ENCODE results near the gene C14orf93.
A peak's percentile ranks its signal among the peaks of the same experiment; 100 is the strongest.
"Not testable (repeated sequence)": the region's sequence is repeated elsewhere in the genome, so short reads cannot be mapped to it uniquely, and the experiment has no call there.

C14orf93 gene

DNA sequence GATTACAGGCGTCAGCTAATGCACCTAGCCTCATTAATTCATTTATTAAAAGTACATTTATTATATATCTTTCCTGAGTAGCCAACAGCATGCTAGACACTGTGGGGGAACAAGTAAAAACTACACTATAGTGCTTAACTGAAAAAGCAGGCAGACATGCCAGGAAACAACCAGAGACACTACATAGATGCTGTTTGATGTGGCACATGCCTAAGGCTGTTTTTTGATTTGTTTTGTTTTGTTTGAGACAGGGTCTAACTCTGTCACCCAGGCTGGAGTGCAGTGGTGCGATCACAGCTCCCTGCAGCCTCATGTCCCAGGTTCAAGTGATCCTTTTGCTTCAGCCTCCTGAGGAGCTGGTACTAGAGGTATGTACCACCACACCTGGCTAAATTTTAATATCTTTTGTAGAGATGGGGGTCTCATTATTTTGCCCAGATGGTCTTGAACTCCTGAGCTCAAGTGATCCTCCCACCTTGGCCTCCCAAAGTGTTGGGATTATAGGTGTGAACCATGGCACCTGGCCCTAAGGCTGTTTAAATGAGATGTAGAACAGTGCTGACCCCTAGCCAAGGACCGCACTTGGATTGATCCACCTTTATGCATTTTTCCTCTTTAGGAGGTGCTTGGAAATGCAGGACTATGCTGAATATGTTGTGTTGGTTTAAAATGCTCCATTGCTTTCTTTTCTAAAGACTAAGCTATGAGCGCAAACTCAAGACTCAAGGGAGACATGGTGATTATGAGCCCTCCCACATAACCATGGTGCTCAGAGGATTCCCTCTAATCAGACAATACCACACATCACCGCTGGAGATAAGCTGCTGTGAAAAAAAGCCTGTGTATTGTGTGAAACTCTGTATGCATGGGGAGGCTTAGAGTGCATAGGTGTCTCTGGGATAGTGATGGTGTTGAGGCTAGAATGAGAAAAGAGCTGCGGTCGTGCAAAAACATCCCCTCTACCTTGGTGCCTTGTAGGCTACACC, 10.5 kb upstream of the C14orf93 start:
- DNase-seq (ENCODE audit: low read depth) = no peak

DNA sequence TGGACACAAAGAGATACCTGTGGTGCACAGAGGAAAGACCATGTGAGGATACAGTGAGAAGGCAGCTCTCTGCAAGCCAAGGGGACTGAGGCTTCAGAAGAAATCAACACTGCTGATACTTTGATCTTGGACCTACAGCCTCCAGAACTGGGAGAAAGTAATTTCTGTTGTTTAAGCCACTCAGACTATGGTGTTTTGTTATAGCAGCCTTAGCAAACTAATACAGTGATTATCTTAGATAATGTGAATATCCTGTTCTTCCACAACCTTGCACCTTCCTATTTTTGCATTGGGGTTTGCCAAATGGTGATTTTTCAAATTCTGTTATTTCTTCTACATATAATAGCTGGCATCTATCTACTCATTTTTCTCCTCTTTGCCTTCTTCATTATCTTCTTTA, 8.2 kb upstream of the C14orf93 start:
- DNase-seq (ENCODE audit: low read depth) = no peak

DNA sequence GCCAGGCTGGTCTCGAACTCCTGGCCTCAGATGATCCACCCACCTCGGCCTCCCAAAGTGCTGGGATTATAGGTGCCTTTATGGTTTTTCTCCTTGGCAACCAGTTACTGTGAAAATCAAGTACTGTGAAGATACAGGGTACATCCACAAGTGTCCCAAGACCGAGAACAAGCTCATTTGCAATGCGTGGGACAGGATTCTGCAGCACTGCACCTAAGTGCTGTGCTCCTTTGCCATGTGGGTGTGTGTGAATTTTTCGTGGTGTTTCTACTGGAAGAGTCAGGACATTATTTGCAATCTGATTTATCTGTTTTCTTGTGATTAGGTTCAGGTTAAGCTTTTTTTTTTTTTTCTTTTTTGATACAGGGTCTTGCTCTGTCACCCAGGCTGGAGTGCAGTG, 7.1 kb upstream of the C14orf93 start:
- DNase-seq (ENCODE audit: low read depth) = no peak

DNA sequence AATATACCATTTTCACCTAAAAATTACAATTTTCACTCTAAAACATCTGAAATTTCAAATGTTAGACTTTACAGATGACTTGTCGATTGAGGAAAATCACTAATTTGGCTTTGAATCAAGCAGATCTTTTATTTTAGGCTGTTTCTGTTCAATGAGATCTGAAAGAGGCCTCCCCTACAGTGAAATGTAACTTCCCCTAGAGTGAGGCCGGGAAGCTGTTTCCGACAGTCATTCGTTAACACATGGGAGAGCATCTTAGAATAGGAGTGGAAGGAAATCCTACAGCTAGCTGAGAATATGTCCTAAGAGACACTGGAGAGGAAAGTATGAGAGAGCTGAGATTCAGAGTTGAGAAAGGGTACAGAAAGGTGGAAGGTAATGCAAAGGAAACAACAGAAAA, 5.7 kb upstream of the C14orf93 start:
- DNase-seq (ENCODE audit: low read depth) = no peak

DNA sequence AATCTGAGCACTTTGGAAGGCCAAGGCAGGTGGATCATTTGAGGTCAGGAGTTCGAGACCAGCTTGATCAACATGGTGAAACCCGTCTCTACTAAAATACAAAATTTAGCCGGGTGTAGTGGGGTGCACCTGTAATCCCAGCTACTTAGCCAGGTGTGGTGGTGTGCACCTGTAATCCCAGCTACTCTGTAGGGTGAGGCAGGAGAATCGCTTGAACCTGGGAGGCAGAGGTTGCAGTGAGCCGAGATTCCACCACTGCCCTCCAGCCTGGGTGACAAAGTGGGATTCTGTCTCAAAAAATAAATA, 3.8 kb upstream of the C14orf93 start:
- DNase-seq (ENCODE audit: low read depth) = not testable (repeated sequence)

DNA sequence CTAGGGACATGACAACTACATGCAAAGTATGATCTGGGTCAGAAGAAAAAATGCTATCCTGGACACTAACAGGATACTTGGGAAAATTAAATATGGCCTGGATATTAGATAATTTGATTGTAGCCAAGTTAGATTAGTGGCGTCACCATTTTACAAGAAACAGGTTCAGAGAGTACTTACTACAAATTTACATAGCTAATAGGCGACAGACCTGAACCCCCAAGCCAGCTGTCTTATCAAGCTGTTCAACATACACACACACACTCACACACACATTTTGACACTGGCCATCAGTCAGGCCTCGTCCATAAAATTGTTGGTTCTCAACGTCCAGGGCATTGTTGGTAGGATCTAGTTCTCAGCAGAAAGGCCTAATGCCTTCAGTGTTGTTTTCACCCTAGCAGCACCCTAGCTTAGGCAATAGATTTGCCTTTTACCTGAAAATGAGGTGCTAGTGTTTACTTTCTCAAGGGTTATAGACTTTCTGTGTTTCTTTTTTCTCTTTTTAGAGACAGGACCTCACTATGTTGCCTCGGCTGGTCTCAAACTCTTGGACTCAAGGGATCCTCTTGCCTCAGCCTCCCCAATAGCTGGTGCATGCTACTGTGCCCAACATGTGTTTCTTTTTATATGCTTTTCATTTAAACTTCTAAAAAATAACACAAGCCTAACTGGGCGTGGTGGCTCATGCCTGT, 3.3 kb upstream of the C14orf93 start:
- no peak for DNase-seq (ENCODE audit: low read depth)

DNA sequence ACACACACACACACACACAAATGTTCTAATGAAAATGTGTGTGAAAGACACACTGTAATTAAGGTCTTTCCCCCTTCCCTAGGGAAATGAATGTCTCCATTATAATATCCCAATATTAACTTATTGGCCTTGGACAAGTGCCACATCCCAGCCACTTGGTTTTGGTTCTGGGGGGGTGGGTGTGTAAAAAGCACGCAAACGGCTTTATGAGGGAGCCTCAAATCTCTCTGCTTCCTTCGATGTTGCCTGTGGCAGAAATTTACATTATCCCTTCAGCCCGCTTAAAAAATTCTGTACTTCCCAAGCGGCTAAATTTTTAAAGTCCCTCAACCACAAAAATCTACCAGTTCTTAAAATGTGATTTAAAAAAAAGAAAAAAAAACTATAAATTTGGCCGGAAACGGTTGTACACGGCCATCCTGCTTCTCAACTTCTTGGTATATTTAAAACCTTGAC, 432 bp downstream of the C14orf93 start:
- DNase-seq (ENCODE audit: low read depth) = no peak

DNA sequence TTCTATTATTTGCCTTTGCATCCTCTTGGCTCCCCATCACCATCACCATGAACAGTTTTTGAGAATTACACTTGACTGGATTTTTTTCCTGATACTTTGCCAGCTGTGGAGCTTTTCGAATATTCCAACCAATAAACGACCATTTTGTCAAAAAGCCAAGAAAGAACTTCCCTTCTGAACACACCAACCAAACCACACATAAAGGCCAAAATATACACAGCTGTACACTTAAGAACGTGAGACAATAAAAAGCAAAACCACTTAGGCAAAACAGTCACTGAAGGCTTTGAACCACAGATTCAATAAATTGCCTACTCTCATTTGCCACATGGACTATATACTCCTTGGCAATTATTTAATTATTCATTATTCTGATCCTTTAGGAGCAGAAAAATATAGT, 1.1 kb downstream of the C14orf93 start:
- no peak for DNase-seq (ENCODE audit: low read depth)

DNA sequence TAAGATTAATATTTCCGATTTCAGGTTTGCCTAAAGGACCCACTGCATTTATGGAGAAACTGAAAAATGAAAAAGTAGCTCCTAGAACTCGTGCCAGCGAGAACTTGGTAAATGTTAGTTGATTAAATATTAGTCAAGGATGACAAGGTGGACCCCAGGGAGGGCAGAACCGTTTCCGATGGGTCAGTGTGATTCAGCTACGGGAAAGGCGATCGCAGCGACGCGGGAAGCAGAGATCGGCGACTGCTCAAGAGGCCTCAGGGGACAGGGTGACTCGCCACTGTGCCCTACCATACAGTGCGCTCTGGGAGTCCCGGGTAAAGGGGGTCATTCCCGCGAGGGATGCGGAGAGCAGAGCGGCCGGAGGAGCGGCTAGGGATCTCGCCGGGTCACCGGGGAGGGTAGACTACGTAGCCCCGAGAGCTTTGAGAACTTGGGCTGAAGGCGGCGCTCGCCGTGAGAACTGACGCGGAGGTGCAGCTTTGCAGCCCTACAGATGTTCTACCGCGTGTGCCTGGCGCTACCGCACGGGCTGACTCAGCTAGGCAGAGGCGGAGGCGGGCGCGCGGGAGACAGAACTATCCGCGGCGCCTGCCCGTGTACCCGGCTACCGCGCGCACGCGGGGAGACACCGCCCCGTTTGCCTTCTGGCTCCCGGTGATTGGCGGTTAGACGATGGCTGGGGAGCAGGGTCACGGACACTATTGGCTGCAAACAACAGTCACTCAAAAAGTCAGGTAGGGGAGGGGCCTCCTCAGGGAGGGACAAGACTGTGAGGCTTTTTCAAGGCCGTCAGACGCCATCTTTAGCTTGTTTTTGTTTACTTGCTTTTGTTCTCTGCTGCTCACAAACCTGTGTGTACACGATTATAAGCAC, 3.2 kb downstream of the C14orf93 start:
- DNase-seq (ENCODE audit: low read depth) = peak; percentile 89

DNA sequence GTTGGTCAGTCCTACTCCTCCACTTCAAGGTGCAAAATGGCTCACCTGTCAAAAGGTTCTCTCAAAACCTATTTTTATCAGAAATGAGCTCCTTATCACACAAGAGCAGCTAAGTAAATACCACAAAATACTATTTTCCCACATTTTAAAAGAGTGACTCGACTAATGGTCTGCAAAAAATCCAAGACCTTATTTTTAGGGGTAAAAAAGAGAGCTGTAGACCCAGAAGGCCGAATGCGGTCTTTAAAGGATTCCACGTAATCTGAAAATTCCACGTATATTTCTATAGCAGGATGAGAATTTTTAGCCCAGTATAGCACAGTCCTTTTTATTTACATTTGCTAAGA, 3.8 kb downstream of the C14orf93 start:
- DNase-seq (ENCODE audit: low read depth) = no peak

DNA sequence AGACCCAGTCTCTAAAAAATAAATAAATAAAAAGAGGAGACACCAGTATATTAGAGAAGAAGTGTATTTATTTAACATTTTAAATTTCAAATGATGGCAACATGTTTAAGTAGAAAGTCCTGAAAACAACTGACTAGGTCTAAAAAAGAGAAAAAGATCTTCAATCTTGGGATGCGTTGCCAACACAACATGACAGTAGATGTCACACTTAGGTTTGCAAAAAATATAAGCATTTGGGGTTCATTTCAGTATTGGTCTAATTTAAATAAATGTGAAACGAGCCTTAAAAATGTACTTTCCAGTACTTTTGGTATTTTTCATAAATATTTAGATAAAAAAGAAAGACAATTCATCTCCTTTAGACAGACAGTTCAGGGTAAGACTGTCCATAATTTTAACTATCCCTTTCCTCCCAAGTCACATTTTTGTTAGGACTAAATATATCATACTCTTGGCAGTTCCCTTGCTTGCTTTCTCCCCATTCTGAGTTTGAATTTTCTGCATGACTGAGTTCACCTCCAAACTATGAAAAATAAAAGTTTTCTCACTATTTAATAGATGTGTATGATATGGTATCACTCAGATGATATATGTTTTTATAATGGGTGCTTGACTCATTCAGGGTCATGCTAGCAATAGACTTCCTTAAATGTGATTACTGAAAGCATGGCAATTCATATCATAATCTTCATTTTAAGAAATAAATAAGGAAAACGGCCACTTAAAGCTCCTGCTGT, 4.3 kb downstream of the C14orf93 start:
- DNase-seq (ENCODE audit: low read depth) = no peak

DNA sequence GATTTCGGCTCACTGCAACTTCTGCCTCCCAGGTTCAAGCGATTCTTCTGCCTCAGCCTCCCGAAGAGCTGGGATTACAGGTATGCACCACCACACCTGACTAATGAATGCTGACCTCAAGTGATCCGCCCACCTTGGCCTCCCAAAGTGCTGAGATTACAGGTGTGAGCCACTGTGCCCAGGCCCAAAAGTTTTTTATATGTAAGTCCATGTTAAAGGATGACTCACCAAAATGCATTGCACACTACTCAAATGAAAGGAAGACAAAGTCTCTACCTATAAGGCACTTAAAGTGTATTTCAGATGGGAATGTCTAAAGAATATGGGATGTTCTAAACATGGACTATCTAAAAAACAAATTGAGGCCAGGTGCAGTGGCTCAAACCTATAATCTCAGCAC, 5.7 kb downstream of the C14orf93 start:
- not testable (repeated sequence) for DNase-seq (ENCODE audit: low read depth)

DNA sequence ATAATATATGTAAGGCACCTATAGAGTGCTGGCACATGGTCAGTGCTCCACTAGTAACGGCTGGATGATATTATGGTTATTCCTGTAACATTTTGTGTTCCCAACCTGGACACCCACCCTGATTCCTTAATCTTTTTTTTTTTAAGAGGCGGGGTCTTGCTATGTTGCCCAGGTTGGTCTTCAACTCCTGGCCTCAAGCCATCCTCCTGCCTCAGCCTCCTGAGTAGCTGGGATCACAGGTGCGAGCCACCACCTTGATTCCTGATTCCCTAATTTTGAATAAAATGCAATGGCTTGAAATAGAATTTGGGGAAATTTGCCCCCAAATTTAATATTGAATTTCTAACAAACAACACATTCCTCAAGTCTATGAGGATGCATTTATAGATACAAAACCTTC, 7.4 kb downstream of the C14orf93 start:
- no peak for DNase-seq (ENCODE audit: low read depth)

DNA sequence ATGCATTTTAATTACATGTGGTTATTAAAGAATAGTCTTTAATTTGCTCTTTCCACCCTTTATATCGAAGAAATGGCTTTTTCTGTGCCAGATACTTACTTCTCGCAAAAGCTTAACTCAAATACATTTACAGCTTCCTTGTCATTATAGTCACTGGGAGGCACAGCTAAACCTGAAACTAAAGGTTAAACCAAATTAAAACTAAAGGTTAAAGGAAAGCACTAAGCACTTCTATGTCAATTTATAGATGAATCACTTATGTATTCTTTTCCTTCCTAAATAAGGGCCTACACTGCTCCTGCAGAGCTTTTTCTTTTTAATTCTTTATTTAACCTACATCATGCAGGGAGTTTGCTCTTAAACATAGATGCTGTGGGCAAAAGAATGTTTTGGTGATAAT, 9.1 kb downstream of the C14orf93 start:
- no peak for DNase-seq (ENCODE audit: low read depth)

DNA sequence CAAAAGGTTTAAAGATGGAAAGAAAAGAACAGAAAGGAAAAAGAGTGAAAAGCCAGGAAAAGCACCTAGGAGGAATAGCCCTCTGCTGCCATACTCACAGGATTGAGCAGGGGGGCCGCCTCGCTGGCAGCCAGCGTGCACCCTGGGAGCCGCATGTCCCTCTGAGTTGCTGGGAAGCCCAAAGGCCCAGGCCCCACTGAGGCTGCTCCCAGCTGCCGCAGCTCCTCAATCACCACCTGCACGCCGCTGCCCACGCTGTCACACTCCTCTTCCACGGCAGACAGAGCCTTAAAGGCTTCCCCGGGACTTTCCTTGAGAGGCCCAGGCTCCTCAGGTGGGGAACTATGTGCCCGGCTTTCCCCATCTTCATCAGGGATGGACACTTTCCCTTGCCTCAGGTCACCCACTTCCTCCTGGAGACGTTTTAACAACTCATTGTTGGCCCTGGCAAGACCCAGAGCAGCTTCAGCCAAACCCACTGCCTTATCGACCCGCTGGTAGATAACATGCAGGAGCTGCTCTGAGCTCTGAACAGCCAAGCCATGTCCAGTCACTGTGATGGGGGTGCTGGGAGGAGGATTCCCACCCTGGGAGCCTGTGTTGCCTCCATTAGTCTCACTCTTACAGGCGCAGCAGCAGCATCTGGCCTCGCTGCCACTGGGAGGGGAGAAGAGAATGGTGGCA, 11.5 kb downstream of the C14orf93 start:
- no peak for DNase-seq (ENCODE audit: low read depth)

DNA sequence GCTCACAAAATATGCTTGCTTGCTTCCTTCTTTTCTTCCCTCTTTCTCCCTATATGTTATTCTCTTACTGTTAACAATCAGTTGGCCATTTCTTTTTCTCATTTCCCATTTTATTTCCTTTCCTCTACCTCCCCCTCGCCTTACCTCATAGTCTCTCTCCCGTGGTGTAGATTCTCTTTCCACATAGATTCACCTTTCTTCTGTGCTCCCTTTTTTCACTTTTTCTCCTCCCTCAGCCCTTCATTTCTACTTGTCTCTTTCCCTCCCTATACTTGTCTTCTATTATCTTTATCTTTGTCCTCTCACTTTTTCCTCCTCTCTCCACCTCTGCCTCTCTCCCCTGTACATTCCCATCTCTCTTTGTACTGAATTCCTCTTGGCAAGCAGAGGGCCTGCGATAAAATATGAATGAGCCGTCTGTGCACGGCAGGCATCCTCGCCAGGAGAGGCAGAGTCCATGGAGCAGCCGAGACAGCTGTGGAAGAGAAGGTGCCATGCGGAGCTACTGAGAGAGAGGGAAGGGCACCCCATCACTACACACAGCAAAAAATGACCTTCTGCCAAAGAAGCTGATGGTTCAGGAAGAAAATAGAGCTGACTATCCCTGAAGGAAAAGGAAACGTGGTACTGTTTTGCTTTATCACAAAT, 12.1 kb downstream of the C14orf93 start:
- DNase-seq (ENCODE audit: low read depth) = no peak

DNA sequence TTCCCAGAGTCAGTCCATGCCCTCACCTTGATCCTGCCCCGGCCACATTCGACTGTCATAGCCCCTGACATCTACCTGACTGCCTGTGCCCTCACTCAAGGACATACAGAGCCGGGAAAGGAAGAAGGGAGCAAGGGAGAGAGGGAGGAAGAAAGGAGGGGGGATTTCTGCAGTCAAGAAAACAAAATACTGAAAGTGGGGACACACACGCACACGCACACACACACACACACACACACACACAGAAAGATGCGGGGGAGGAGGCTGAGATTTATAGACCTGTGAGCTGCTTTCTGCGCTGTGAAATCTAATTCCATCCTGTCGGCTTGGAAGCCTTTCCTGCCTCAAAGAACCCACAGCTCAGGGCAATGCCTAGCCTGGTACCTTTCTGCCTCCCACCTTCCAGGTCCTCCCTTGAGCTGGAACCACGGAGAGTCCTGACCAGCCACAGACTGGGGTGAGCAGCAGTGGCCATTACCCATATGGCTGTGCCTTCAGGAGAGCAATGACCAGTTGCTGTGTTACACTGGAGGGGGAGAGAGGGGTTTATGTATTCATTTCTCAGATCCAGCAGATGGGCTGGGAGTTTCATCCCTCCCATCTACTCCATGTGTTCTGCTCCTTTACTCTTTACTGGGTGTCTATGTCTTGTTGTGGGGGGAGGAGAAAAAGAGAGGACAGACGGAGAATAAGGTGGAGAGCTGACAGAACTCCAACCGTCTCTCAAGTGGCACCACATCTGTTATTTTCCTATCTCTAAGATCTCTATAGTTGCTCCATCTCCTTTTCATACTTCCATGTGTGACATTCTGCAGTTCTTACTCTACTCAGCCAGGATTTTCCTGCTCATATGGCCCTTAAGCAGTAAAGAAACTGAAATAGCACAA, 12.9 kb downstream of the C14orf93 start:
- no peak for DNase-seq (ENCODE audit: low read depth)

DNA sequence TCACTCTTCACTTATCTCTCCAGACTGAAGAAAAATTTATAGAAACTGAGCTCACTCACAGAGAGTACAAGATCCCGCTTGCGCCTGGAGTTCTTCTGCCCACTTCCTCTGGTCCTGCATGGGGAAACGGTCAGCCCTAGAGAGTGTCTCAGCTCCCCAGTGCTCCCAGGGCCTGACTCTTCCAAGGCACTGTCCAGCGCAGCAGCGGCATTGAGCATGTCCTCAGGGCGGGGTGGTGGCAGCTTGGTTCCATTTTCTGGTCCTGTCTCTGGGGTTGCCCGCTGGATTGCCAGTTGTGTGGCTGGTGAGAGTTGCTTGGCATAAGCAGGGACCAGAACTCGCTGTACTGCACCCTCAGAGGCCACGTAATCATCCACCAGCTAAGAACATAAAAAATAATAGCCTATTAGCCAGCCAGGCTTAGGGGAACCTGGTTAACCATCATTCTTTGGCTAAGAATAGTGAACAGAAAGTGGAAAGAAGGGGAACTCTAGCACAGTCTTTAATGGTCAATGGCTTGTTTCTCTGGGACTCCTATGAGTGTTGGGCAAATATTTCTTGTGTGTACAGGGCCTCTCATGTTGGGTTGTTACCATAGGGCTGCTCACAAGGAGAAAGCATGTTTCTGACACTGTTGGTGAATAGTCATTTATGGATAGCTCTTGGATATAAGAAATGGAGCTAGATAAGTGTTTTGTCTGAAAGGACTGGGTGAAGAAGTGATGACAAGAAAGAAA, 13.9 kb downstream of the C14orf93 start:
- no peak for DNase-seq (ENCODE audit: low read depth)

DNA sequence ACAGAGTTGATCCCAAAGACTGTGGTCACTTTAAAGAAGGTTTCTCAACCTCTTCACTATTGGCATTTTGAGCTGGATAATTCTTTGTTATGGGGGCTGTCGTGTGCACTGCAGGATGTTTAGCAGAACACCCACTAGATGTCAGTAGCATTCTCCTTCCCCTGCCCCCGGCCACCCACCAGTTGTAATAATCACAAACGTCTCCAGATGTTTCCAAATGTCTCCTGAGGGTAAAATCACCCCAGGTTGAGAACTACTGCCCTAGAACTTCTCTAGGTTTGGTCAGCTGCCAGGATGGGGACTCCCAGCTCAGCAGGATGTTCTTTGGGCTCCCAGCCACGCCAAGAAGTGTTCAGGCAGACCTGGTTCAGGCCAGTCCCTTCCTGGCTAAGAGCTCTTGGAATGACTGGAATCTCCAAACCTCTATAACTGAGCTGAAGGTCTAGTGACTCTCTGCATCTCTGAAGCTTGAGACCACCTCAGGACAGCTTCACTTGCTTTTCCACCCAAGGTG, 15.1 kb downstream of the C14orf93 start:
- no peak for DNase-seq (ENCODE audit: low read depth)
